ENCODE measurements around the gene PGA4. TPM values are rescaled to one million over a fixed set of nuclear protein-coding genes. Genes with fewer than 3 reads are reported as not detected.

The PGA4 gene
- total RNA-seq, 1 donor from 2014 or later = not detected

- no peak for DNase-seq (ENCODE audit: extremely low read depth, low read depth, low spot score)
These were observed 55.2 kb downstream of the PGA4 start for GRCh38 chr11:61277186-61278000.

GRCh38 chr11:61278001-61278470 is 55.9 kb downstream of the PGA4 start:
- no peak for DNase-seq (ENCODE audit: extremely low read depth, low read depth, low spot score)

- no peak for DNase-seq (ENCODE audit: extremely low read depth, low read depth, low spot score)
These were observed 58.0 kb downstream of the PGA4 start for GRCh38 chr11:61279934-61280659.

- no peak for DNase-seq (ENCODE audit: extremely low read depth, low read depth, low spot score)
These were observed 58.9 kb downstream of the PGA4 start for GRCh38 chr11:61280883-61281580.

Other genes with a start within 250 kb of the PGA4 start
- gene CD5, start 119.9 kb upstream of the PGA4 start, total RNA-seq = not detected in 2 replicates
- gene VPS37C, start 60.9 kb upstream of the PGA4 start, total RNA-seq = 19.5 and 27.8 TPM in 2 replicates
- gene PGA3, start 18.8 kb upstream of the PGA4 start, total RNA-seq = not detected in 2 replicates
- not detected in 2 replicates for gene PGA5, start 18.8 kb downstream of the PGA4 start, total RNA-seq
- 9.0 and 18.6 TPM in 2 replicates for gene VWCE, start 73.0 kb downstream of the PGA4 start, total RNA-seq
- 173 and 184 TPM in 2 replicates for gene DDB1, start 110.8 kb downstream of the PGA4 start, total RNA-seq
- 23.1 and 29.3 TPM in 2 replicates for gene TKFC, start 110.9 kb downstream of the PGA4 start, total RNA-seq
- gene CYB561A3, start 139.5 kb downstream of the PGA4 start, total RNA-seq = 46.1 and 64.1 TPM in 2 replicates
- 19.6 and 22.9 TPM in 2 replicates for gene TMEM138, start 140.0 kb downstream of the PGA4 start, total RNA-seq
- 5.2 and 9.5 TPM in 2 replicates for gene TMEM216, start 170.2 kb downstream of the PGA4 start, total RNA-seq
- 30.0 and 38.7 TPM in 2 replicates for gene CPSF7, start 207.6 kb downstream of the PGA4 start, total RNA-seq
- gene SDHAF2, start 207.8 kb downstream of the PGA4 start, total RNA-seq = 30.2 and 50.1 TPM in 2 replicates

All from glomerular endothelial cell (primary cell).